Thyroid gland (tissue), 4 donors: Measurements from ENCODE around the gene RASAL1. TPM values are rescaled to one million over a fixed set of nuclear protein-coding genes. Genes with fewer than 3 reads are reported as not detected.

ENCODE experiments used
- DNase-seq, 2 donors: peaks; one replicate each; pipeline ENCODE4 v3.0.0-alpha.2; 2019
- H3K27ac ChIP-seq, 3 donors: fragments of 200-600 bp; sonication (generic); 1 replicate in 2 of 3; 2 replicates in 1 of 3; pipeline ENCODE4 v1.5.1; 2016 to 2019; ENCODE audit warnings: mild to moderate bottlenecking in 1 of 3, moderate library complexity in 1 of 3
- H3K27me3 ChIP-seq: fragments of 200-600 bp; sonication (generic); one replicate; pipeline ENCODE4 v1.5.1; 2019
- H3K36me3 ChIP-seq, 2 donors: fragments of 200-600 bp; sonication (generic); one replicate each; pipeline ENCODE4 v1.5.1; 2016 to 2019
- H3K4me1 ChIP-seq, 2 donors: fragments of 200-600 bp; sonication (generic); one replicate each; pipeline ENCODE4 v1.5.1; 2017 to 2019
- H3K4me3 ChIP-seq, 3 donors: fragments of 200-600 bp; sonication (generic); replicated peaks in 1 of 3; 1 replicate in 2 of 3; 2 replicates in 1 of 3; pipeline ENCODE4 v1.5.1; 2016; ENCODE audit warnings: mild to moderate bottlenecking in 1 of 3
- H3K9me3 ChIP-seq: fragments of 200-600 bp; sonication (generic); one replicate; pipeline ENCODE4 v1.5.1; 2017
- CTCF ChIP-seq, 6 experiments: fragments of 200-600 bp in 3 of 6; fragments of 450-650 bp in 3 of 6; sonication (generic) in 3 of 6; IDR thresholded peaks; one replicate each; pipeline ENCODE4 v1.5.1; 2016 to 2019; ENCODE audit warnings: antibody characterized with exemption in 6 of 6, mild to moderate bottlenecking in 2 of 6, inconsistent platforms in 1 of 6, moderate library complexity in 1 of 6
- POLR2A ChIP-seq, 2 donors: fragments of 450-650 bp; IDR thresholded peaks; one replicate each; pipeline ENCODE4 v1.6.1; 2017; ENCODE audit warnings: antibody characterized with exemption in 2 of 2, mild to moderate bottlenecking in 2 of 2, moderate library complexity in 1 of 2
- WGBS, 2 donors: methylation state at CpG; one replicate each; pipeline ENCODE4 v1.1.5; 2017; 5-methylcytosine and 5-hydroxymethylcytosine counted together
- intact Hi-C: fragments of 100-400 bp; cut with DNase I; formaldehyde crosslinking; loops from one replicate; pipeline ENCODE4 v1.15.1; 2023
- total RNA-seq, 4 donors: library from RNA; depleted of rRNA; stranded (reverse); fragments of >200 nt; gene quantifications; one replicate each; pipeline ENCODE4 v1.2.3, GENCODE V29; 2016

The RASAL1 gene
- total RNA-seq, 4 donors from 2014 or later: 27.3 to 52.9 (median 45.1) TPM

- intact Hi-C loops: no loop called here
- TF ChIP-seq CTCF (IDR thresholded peaks at IDR 0.05): no peak
- no peak for TF ChIP-seq POLR2A (IDR thresholded peaks at IDR 0.05)
- Histone ChIP-seq H3K27me3 (no peaks in the 10 kb centered on the region), H3K9me3 (no peaks in the 10 kb centered on the region), H3K27ac (no peak overlapping the region), H3K4me3 (no peak overlapping the region), H3K36me3 (no peaks in the 10 kb centered on the region), H3K4me1 (peaks cover 0 to 13% of the 10 kb centered on the region in 2 donors)
- DNase-seq: no peak
- WGBS, 2 donors: 92 to 93% methylated on average over 7 to 8 of the region's 8 CpGs
These were observed 76.4 kb downstream of the RASAL1 start for GRCh38 chr12:113059071-113059595.

GRCh38 chr12:113058553-113058952, 77.0 kb downstream of the RASAL1 start:
- Histone ChIP-seq H3K4me3 (no peak overlapping the region), H3K27ac (no peak overlapping the region), H3K4me1 (peaks cover 0 to 13% of the 10 kb centered on the region in 2 donors), H3K9me3 (no peaks in the 10 kb centered on the region), H3K36me3 (no peaks in the 10 kb centered on the region), H3K27me3 (no peaks in the 10 kb centered on the region)
- WGBS, 2 donors: 91 to 96% methylated on average over 1 of the region's 1 CpG
- TF ChIP-seq POLR2A (IDR thresholded peaks at IDR 0.05) (no peak), CTCF (IDR thresholded peaks at IDR 0.05) (no peak)
- intact Hi-C loops: no loop called here
- no peak for DNase-seq

GRCh38 chr12:113057565-113058485, 77.7 kb downstream of the RASAL1 start:
- no peaks in the 10 kb centered on the region for H3K9me3 ChIP-seq
- WGBS, 2 donors: 58 to 73% methylated on average over 8 to 30 of the region's 44 CpGs
- DNase-seq: no peak
- no peak for TF ChIP-seq POLR2A (IDR thresholded peaks at IDR 0.05)
- no peak for TF ChIP-seq CTCF (IDR thresholded peaks at IDR 0.05)
- no peaks in the 10 kb centered on the region for H3K36me3 ChIP-seq
- H3K4me3 ChIP-seq: peak overlapping the region in 1 of 3 donors; percentile 39
- H3K4me1 ChIP-seq: peaks cover 0 to 13% of the 10 kb centered on the region in 2 donors
- no peaks in the 10 kb centered on the region for H3K27me3 ChIP-seq
- intact Hi-C loops: no loop called here
- H3K27ac ChIP-seq: peak overlapping the region in 2 of 3 donors; percentile 27 to 49

GRCh38 chr12:113056631-113057488, 78.7 kb downstream of the RASAL1 start, which contains the start of gene DTX1:
DTX1 (plus strand) TSS chr12:113056730; CDS start chr12:113058193, 1,463 bp downstream.
- Histone ChIP-seq H3K4me3 (peak within 1 kb of the TSS in 2 of 3 donors; percentile 31 to 39), H3K36me3 (no peaks in the 10 kb centered on the region), H3K4me1 (peaks cover 0 to 13% of the 10 kb centered on the region in 2 donors), H3K27ac (peak within 1 kb of the TSS in 2 of 3 donors; percentile 27 to 49), H3K27me3 (no peaks in the 10 kb centered on the region), H3K9me3 (no peaks in the 10 kb centered on the region)
- no peak for TF ChIP-seq CTCF (IDR thresholded peaks at IDR 0.05)
- TF ChIP-seq POLR2A (IDR thresholded peaks at IDR 0.05): peak in 1 of 2 donors; percentile 12
- intact Hi-C loops: no loop called here
- 0 to 4% methylated on average over 6 to 14 of the region's 94 CpGs for WGBS, 2 donors
- peak; percentile 36 to 51 for DNase-seq
